HG03060 (cell line): ENCODE measurements around the gene AQP12B.

Experiments used
- ATAC-seq: cut with Tn5 transposase; IDR thresholded peaks from one replicate; pipeline ENCODE4 v1.9.1; 2021; ENCODE audit warnings: low read depth, moderate number of reproducible peaks; ENCODE audit not compliant: unreplicated experiment

The AQP12B gene

GRCh38 chr2:240718896-240719490 is 36.3 kb upstream of the AQP12B start:
- ATAC-seq, result no peak

DNA sequence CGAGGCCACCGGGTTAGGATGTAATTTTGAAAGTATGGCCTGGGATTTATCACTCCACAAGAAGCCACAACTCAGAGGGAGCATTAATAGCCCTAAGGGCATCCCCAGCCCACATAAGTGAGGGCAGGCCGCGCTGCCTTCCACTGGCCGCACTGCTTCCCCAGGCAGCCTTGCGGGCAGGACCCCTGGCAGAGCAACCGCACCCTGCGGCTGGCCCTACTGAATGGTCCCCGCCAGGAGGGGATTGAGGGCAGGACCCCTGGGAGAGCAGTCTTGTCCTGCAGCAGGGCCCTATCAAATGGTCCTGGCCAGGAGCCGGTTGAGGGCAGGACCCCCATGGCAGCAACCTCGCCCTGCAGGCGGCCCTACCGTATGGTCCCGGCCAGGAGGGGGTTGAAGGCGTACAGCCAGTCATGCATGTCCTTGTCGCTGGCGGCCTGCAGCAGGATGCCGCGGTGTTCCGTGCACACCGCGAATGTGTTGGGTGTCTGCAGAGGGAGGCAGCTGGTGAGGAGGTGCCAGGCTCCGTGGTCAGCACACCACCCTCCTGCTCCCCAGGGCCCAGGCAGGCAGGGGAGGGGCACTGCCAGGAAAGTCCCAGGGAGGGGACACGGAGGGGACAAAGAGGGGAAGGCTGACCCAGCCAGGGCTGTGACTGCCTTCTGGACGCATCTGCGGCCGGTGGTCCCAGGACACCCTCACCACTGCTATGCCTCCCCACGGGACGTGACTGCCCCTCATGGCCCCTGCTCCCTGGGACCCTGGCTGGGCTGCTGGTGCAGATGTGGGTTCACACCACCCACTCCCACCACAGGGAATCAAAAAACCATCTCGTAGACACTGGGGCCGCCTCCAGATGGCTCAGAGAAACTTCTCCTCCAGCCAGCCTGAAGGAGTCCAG is 35.2 kb upstream of the AQP12B start:
- ATAC-seq, result no peak

GRCh38 chr2:240717181-240717641 is 34.5 kb upstream of the AQP12B start:
- no peak for ATAC-seq

- no peak for ATAC-seq
Observed at GRCh38 chr2:240716130-240716798, 33.6 kb upstream of the AQP12B start.

DNA sequence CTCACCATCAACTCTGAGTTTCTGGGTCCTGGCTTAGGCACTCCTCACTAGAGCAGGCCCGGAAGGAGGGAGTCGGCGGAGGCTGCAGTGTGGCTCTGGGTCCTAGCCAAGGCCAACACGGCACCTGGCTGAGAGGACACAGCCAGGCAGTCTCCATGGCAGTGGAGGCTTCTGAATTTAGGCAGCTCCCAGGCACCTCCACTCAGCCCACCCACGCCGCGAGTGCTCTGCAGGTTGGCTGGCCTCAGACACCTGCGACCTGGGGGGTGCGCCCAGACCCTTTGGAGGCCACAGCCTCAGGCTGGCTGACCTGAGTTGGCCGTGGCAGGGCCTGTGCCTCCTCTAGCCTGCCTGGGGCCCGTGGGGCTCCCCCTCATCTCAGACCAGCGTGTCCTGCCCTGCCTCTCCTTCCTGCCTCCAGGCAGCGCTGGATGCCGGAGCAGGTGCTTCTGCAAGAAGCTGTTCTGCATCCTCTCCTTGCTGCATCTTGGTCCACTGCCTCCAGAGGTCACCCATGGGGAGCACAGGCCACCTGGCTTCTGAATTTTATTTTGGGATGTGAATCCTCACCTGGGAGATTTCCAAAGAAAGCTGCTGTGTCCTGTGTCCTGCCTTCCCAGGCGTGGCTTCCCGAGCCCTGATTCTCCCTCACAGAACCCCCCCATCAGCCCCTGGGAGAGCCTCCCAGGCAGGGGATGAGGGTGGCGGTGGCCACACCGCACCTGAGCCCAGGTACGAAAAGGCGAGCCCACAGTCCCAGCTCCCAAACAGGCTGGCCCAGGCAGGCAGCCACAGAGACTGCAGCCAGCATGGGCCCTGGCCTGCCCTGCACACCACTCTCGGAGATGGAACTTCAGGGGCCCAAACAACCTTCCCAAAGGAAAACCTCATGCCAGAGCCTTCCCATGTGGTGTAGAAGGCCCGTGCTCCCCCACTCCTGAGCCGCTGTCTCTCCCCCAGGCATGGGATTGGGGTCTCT is 32.4 kb upstream of the AQP12B start:
- no peak for ATAC-seq

DNA sequence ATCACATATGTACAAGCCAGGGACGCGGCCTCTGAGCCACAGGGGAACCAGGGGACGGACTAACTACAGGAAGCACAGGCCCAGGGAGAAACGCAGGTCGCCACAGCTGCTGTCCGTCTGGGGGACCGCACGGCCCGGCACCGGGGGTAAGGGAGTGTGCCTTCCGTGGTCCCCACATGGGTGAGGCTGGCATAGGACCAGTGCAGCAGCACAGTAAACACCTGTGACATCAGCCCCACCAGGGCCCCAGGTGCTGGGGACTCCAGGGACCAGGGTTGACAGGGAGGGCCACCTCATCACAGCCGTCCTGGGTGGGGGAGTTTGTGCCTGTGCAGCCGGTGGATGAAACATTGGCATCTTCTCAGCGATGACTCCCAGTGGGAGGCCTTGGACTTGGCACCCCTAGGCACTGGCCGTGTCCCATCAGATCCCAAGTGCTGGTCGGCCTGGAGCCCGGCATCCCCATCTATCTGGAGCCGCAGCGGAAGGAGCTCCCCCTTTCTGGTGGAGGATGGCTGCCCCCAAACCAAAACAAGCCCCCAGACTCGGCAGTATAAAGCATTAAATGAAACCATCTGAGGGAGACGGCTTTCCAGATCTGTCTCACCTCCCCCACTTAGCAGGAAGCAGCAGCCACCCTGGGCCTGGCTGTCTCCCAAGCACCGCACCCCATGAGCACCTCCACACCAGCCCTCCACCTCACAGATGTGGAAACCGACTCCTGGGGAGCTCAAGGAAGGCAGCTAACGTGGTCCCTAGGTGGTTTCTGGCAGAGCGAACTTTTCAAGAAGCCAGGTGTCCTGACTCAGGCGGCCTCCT is 31.5 kb upstream of the AQP12B start:
- no peak for ATAC-seq

DNA sequence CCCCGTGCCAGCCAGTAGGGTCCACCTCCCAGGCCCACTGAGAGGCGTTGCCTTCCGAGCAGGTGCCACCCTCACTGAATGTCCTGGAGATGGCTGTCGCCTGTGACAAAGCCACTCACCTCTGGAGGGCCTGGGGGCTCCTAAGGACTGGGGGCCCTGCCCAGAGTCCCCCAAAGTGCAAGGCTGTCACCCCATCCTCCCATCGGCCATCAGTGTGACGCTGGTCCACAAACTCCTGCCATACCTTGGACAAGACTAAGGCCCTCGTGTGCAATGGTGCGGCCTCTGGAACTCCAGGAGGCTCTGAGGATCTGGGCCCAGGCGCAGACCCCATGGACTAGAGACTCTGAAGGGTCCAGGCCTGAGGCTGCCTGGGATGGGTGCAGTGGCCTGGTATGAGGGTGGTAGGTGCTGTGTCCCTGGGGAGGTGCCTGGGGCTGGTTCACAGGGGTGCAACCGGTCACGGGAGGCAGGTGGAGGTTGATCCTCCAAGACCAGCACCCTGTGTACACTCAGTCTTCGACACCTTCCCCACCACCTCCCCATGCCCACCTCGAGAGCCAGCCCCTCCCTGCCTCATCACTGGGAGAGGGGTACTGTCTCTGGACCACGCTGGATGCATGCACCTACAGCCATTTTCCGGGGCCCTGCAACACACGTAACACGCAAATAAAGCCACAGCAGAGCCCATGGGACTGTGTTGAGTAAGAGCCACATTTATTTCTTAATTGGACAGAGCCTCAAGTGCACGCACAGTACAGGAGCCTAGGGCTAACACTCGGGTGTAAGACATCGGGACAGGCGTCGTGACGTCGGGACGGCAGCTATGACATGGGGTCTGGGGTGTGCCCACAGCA is 30.6 kb upstream of the AQP12B start:
- no peak for ATAC-seq

GRCh38 chr2:240712121-240712520 is 29.4 kb upstream of the AQP12B start:
- no peak for ATAC-seq

DNA sequence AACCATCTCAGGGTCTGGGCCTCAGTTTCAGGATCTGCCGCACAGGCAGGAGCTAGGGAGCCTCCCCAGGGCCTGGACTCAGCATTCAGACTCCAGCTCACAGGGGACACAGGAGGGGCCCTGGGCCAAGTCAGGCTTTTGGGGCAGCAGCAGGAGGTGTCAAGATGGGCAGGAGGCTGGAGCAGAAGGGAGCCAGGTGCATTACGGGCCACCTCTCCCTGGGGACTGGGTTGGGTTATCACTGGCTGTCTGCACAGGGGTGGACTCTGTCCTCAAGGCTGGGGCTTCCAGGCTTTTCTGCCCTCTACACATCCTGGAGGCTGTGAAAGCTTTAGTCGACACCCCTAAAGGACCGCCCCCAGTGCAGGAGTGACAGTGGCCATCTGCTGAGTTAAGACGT is 29.0 kb upstream of the AQP12B start:
- ATAC-seq, result no peak

DNA sequence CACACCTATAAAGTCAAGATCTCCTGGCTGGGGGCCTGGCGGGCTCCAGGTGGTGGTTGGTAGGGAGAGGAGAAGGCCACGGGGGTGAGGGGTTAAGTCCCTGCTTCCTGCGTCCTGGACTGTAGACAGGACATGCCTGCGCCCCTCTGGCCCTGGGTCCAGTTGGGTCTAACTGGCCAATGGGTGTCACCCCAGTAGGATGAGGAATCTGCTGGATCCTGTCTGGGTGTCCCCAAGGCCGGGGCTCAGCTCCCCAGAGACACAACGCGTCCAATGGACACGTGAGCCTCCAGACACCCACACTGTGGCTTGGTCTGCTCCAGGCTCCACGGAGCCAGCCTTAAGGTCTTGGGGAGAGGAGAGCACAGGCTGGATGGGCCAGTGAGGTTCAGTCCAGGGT is 28.6 kb upstream of the AQP12B start:
- no peak for ATAC-seq

GRCh38 chr2:240708457-240708856 is 25.8 kb upstream of the AQP12B start:
- no peak for ATAC-seq

DNA sequence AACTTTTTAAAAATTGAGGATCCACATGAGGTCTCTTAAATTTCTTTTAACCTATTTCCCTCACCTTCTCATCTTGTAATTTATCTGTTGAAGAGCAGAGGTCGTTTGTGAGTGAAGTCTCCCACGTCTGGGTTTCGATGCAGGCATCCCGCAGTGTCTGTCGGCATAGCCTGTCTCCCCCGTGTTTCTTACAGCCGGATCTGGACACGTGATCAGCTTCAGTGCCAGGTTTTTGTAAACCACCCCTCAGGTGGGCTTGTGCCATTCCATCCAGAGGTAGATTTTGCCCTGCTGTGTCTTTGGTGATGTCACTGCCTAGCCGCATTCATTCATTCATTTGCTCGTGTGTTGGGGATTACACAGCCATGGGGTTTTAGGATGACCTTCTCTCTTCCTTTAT is 25.1 kb upstream of the AQP12B start:
- ATAC-seq, result no peak

- no peak for ATAC-seq
Observed at GRCh38 chr2:240707043-240707756, 24.5 kb upstream of the AQP12B start.

DNA sequence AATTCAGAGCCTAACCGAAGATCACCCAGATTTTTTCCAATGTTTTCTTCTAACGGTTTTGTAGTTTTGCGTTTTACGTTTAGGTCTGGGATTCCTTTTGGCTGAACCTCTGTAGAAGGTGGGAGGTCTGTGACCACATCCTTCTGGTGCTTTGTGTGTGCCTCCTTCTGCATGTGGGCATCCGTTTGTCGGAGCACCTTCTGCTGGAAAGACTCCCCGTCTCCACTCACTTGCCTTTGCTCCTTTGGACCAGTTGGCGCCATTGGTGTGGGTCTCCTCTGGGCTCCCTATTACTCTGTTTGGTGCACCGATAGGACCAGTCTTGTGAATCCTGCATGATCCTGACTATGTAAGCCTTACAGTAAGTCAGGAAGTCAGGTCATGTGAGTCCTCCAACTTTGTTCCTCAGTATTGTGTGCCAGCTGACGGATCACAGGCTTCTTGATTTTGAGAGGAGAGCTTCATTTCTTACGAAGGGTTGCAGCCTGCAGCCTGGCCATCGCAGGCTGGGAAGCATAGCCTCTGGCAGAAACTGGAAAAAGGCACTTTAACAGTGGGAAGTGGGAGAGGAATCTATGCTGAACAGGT is 22.6 kb upstream of the AQP12B start:
- ATAC-seq, result no peak

- no peak for ATAC-seq
Observed at GRCh38 chr2:240704651-240705050, 22.0 kb upstream of the AQP12B start.

DNA sequence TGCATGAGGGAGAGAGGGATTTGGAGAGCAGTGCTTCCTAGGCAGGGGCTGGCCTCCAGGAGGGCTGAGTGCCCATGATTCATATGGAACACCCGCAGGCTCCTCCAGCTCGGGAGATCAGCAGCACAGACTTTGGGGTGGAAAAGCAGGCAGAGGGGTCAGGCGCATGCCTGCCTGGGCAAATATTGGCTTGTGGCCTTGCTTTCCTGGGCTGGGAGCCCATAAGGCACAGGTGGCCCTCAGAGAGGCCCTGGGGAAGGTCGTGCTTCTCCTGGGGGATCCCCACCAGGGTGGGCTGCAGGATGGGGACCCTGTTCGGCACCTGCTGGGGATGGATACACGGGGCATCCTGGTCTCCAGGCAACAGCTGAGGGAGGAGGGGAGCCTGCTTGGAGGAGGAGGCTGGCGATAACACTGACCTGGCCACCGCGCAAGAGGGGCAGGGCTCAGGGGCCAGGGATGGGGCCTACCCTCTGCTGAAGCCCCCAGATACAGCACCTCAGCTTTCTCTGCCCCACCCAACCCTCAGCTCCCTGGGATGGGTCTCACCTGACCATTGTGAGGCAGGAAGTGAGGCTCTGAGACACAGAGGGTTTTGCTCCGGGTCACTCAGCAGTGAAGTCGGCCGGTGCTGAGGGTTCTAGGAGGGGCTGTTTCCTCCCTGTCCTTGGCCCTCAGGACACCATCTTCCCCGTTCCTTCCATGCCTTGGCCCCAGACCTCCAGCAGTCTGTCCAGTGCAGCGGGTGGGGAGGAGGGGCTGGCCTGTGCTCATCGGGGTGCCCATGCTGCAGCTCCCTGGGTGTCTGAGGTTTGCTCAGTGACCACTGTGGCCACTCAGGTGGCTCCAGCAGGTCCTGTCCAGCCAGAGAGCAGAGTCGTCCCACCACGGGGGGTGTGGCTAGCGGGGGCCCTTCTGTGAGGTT is 21.0 kb upstream of the AQP12B start:
- ATAC-seq, result no peak

GRCh38 chr2:240702640-240703011 is 19.9 kb upstream of the AQP12B start:
- ATAC-seq, result no peak
